MM.1S (cell line): ENCODE measurements around the gene CUL5.

Experiments used
- DNase-seq: peaks from one replicate; pipeline ENCODE4 v3.0.0-alpha.2; 2015
- H2AFZ ChIP-seq: fragments of 300-600 bp; sonication (generic); 2 replicates; pipeline ENCODE4 v1.6.0; 2016; ENCODE audit warnings: antibody characterized with exemption, low read length
- H3F3A ChIP-seq: fragments of 300-600 bp; sonication (generic); 2 replicates; pipeline ENCODE4 v1.6.1; 2016; ENCODE audit warnings: mild to moderate bottlenecking, antibody characterized with exemption, low read length, moderate library complexity, mixed read lengths; ENCODE audit not compliant: insufficient read depth
- H3K27ac ChIP-seq: fragments of 300-600 bp; sonication (generic); 2 replicates; pipeline ENCODE4 v1.5.1; 2016; ENCODE audit warnings: mild to moderate bottlenecking, low read length
- H3K27me3 ChIP-seq: fragments of 300-600 bp; sonication (generic); replicated peaks from 2 replicates; pipeline ENCODE4 v1.6.0; 2016; ENCODE audit warnings: low read length; ENCODE audit not compliant: insufficient read depth
- H3K36me3 ChIP-seq: fragments of 300-600 bp; sonication (generic); replicated peaks from 2 replicates; pipeline ENCODE4 v1.6.1; 2016; ENCODE audit warnings: mild to moderate bottlenecking, low read length, mixed read lengths; ENCODE audit not compliant: insufficient read depth
- H3K4me1 ChIP-seq: fragments of 300-600 bp; sonication (generic); 2 replicates; pipeline ENCODE4 v1.6.1; 2016; ENCODE audit warnings: low read length, mixed read lengths
- H3K4me2 ChIP-seq: fragments of 300-600 bp; sonication (generic); 2 replicates; pipeline ENCODE4 v1.6.0; 2016; ENCODE audit warnings: low read depth, low read length
- H3K4me3 ChIP-seq: fragments of 300-600 bp; sonication (generic); 2 replicates; pipeline ENCODE4 v1.5.1; 2016; ENCODE audit warnings: low read length, mixed read lengths
- H3K79me2 ChIP-seq: fragments of 300-600 bp; sonication (generic); 2 replicates; pipeline ENCODE4 v1.6.1; 2016; ENCODE audit warnings: mixed run types, low read length, mixed read lengths
- H3K9ac ChIP-seq: fragments of 300-600 bp; sonication (generic); 2 replicates; pipeline ENCODE4 v1.6.1; 2016; ENCODE audit warnings: low read length, mixed read lengths
- H3K9me2 ChIP-seq: fragments of 300-600 bp; sonication (generic); replicated peaks from 2 replicates; pipeline ENCODE4 v1.6.1; 2016; ENCODE audit warnings: mild to moderate bottlenecking, low read length, mixed read lengths; ENCODE audit not compliant: insufficient read depth
- H3K9me3 ChIP-seq: fragments of 300-600 bp; sonication (generic); replicated peaks from 2 replicates; pipeline ENCODE4 v1.6.1; 2016; ENCODE audit warnings: mild to moderate bottlenecking, low read length, mixed read lengths; ENCODE audit not compliant: insufficient read depth
- H4K20me1 ChIP-seq: fragments of 300-600 bp; sonication (generic); 2 replicates; pipeline ENCODE4 v1.6.1; 2016; ENCODE audit warnings: mild to moderate bottlenecking, low read length, moderate library complexity, mixed read lengths; ENCODE audit not compliant: insufficient read depth
- EZH2 ChIP-seq: fragments of 300-600 bp; sonication (generic); optimal IDR thresholded peaks from 2 replicates; pipeline ENCODE3; 2017; ENCODE audit warnings: low read depth, mild to moderate bottlenecking, antibody characterized with exemption, low read length, mixed read lengths
- EZH2phosphoT487 ChIP-seq: fragments of 300-600 bp; sonication (generic); IDR thresholded peaks from 2 replicates; pipeline ENCODE4 v1.6.1; 2018; ENCODE audit warnings: antibody characterized with exemption, low read length
- TF ChIP-seq, protein P1 (sequence below): fragments of 300-600 bp; sonication (generic); IDR thresholded peaks from 2 replicates; pipeline ENCODE4 v1.5.1; 2016; ENCODE audit warnings: antibody characterized with exemption, low read length, mixed read lengths

Gene CUL5

DNA sequence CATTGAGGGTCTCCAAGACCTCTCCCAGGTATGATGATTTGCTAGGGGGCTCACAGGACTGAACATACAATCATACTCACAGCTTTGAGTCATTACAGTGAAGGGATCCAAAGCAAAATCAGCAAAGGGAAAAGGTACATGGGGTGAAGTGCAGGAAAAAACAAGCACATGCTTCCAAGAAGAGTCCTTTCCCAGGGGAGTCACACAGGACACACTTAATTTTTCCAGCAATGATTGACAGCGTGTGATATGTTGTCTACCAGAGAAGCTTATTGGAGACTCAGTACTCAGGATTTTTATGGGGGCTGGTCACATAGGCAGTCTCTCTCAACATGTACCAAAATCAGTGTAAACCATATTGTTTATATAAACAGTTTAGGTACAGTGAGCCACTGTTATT, 25.3 kb downstream of the CUL5 start:
- Histone ChIP-seq H4K20me1 (no peaks in the 10 kb centered on the region), H3K27ac (no peak overlapping the region)

DNA sequence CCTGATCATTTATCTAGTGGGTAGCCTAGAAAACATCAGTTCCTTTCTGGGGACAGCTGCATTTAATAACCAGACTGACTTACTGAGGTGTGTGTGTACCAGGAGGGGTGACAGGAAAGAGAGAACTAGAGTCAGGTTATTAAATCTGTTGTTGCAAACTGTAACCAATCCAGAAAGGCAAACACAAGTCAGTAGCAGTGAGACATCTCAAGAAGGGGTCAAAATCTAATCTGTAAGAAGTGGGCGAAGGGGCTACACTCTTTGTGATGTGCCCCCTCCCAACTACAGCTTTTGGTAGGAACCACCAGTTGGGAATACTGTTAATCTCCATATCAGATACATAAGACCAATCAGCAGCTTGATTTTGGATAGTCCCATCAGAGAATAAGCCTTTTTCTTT, 26.3 kb downstream of the CUL5 start:
- H3K79me2 ChIP-seq = peaks cover 36% of the 10 kb centered on the region
- no peaks in the 10 kb centered on the region for H4K20me1 ChIP-seq
- TF ChIP-seq EZH2phosphoT487 (no peak), EZH2 (no peak)
- TF ChIP-seq, protein P1, sequence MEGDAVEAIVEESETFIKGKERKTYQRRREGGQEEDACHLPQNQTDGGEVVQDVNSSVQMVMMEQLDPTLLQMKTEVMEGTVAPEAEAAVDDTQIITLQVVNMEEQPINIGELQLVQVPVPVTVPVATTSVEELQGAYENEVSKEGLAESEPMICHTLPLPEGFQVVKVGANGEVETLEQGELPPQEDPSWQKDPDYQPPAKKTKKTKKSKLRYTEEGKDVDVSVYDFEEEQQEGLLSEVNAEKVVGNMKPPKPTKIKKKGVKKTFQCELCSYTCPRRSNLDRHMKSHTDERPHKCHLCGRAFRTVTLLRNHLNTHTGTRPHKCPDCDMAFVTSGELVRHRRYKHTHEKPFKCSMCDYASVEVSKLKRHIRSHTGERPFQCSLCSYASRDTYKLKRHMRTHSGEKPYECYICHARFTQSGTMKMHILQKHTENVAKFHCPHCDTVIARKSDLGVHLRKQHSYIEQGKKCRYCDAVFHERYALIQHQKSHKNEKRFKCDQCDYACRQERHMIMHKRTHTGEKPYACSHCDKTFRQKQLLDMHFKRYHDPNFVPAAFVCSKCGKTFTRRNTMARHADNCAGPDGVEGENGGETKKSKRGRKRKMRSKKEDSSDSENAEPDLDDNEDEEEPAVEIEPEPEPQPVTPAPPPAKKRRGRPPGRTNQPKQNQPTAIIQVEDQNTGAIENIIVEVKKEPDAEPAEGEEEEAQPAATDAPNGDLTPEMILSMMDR = no peak

More for the DNA sequence above, 25.3 kb downstream of the CUL5 start:
- no peak for DNase-seq
- no peaks in the 10 kb centered on the region for H3K4me1 ChIP-seq
- 0 out of 2 replicates have a peak, but pooled peaks cover 2% of the 10 kb centered on the region for H3K36me3 ChIP-seq
- H2AFZ ChIP-seq = no peak overlapping the region
- H3K27me3 ChIP-seq = no peaks in the 10 kb centered on the region
- no peaks in the 10 kb centered on the region for H3K9me3 ChIP-seq
- no peak overlapping the region for H3K9ac ChIP-seq
- no peaks in the 10 kb centered on the region for H3F3A ChIP-seq
- TF ChIP-seq, protein P1 = no peak
- TF ChIP-seq EZH2phosphoT487 = no peak
- TF ChIP-seq EZH2 = no peak
- H3K4me3 ChIP-seq = no peak overlapping the region
- H3K79me2 ChIP-seq = peaks cover 42% of the 10 kb centered on the region
- no peaks in the 10 kb centered on the region for H3K9me2 ChIP-seq
- no peak overlapping the region for H3K4me2 ChIP-seq

DNA sequence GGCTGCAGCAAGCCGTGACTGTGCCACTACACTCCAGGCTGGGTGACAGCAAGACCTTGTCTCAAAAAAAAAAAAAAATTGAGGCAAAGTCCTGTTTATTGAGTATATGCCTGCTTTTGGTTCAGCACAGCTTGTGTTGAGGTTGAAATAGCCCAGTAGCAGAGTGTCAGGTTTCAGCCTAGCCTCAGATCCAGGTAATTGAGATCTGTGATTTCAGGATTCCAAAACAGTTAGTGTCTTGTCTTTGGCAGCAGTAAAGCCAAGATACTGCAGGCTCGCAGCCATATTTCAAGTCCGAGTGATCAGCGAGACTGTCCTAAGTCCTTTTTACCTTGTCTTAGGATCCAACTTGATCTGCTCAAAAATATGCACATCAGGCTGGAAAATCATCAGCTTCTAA, 27.0 kb downstream of the CUL5 start:
- no peak for DNase-seq
- no peak overlapping the region for H3K4me3 ChIP-seq
- no peak overlapping the region for H3K4me2 ChIP-seq
- no peaks in the 10 kb centered on the region for H3K9me3 ChIP-seq
- H3K27me3 ChIP-seq = no peaks in the 10 kb centered on the region
- H3K4me1 ChIP-seq = no peaks in the 10 kb centered on the region
- no peak overlapping the region for H2AFZ ChIP-seq
- H4K20me1 ChIP-seq = no peaks in the 10 kb centered on the region
- H3K9me2 ChIP-seq = no peaks in the 10 kb centered on the region
- H3K79me2 ChIP-seq = peaks cover 30% of the 10 kb centered on the region
- TF ChIP-seq, protein P1 = no peak
- TF ChIP-seq EZH2 (no peak), EZH2phosphoT487 (no peak)
- no peak overlapping the region for H3K27ac ChIP-seq
- H3K9ac ChIP-seq = no peak overlapping the region
- H3K36me3 ChIP-seq = 0 out of 2 replicates have a peak, but pooled peaks cover 2% of the 10 kb centered on the region
- H3F3A ChIP-seq = no peaks in the 10 kb centered on the region

More for the DNA sequence above, 26.3 kb downstream of the CUL5 start:
- H3K27ac ChIP-seq = no peak overlapping the region
- H3K4me2 ChIP-seq = no peak overlapping the region
- no peak overlapping the region for H3K9ac ChIP-seq
- no peak overlapping the region for H3K4me3 ChIP-seq
- H2AFZ ChIP-seq = no peak overlapping the region
- no peaks in the 10 kb centered on the region for H3K9me2 ChIP-seq
- H3F3A ChIP-seq = no peaks in the 10 kb centered on the region
- no peaks in the 10 kb centered on the region for H3K9me3 ChIP-seq
- 0 out of 2 replicates have a peak, but pooled peaks cover 2% of the 10 kb centered on the region for H3K36me3 ChIP-seq
- no peak for DNase-seq
- H3K27me3 ChIP-seq = no peaks in the 10 kb centered on the region
- no peaks in the 10 kb centered on the region for H3K4me1 ChIP-seq
